ENCODE measurements around the gene TMEM238.
"Not testable (repeated sequence)": the region's sequence is repeated elsewhere in the genome, so short reads cannot be mapped to it uniquely, and the experiment has no call there.

Gene TMEM238

GRCh38 chr19:55339105-55339888 lies 44.8 kb downstream of the TMEM238 start, which contains the start of gene KMT5C:
TSS of gene KMT5C (plus strand) at chr19:55339876. CDS start at chr19:55341937, 2,061 bp downstream.
- peak; percentile 100 for DNase-seq

- no peak for DNase-seq
Measured at GRCh38 chr19:55336101-55336500, 48.0 kb downstream of the TMEM238 start.

GRCh38 chr19:55333870-55334269 lies 50.2 kb downstream of the TMEM238 start:
- no peak for DNase-seq

- not testable (repeated sequence) for DNase-seq
Measured at GRCh38 chr19:55329791-55330190, 54.3 kb downstream of the TMEM238 start.
